HepG2 (cell line): ENCODE results near the gene IRAK1BP1.

Source experiments
- ELF4 ChIP-seq: sonication (generic); formaldehyde crosslinking; IDR thresholded peaks from 2 replicates; pipeline ENCODE4 v1.5.0; 2020; ENCODE audit warnings: missing genetic modification reagents, mild to moderate bottlenecking, moderate library complexity, borderline replicate concordance
- EZH2 ChIP-seq: conservative IDR thresholded peaks from 2 replicates; pipeline ENCODE4 v1.6.1; 2012; ENCODE audit warnings: mild to moderate bottlenecking, low read depth, low read length, moderate library complexity
- MAFK ChIP-seq, 2 experiments: IDR thresholded peaks in 1 of 2; conservative IDR thresholded peaks in 1 of 2; 2 replicates each; pipeline ENCODE4 v1.6.1; 2011; ENCODE audit warnings: improper control_type of control experiment in 2 of 2, low read length in 2 of 2
- MYNN ChIP-seq: sonication (generic); formaldehyde crosslinking; IDR thresholded peaks from 2 replicates; pipeline ENCODE4 v1.4.0; 2020; ENCODE audit warnings: mild to moderate bottlenecking, low read depth, missing genetic modification reagents
- NR2C2 ChIP-seq: sonication (generic); formaldehyde crosslinking; IDR thresholded peaks from 2 replicates; pipeline ENCODE4 v1.4.0; 2020; ENCODE audit warnings: missing genetic modification reagents, mild to moderate bottlenecking, moderate library complexity, borderline replicate concordance
- ONECUT2 ChIP-seq: sonication (generic); formaldehyde crosslinking; IDR thresholded peaks from 2 replicates; pipeline ENCODE4 v1.4.0; 2020; ENCODE audit warnings: missing genetic modification reagents
- ZMYM3 ChIP-seq: sonication (generic); formaldehyde crosslinking; IDR thresholded peaks from 2 replicates; pipeline ENCODE4 v1.5.1; 2020; ENCODE audit warnings: mild to moderate bottlenecking, missing genetic modification reagents
- TF ChIP-seq, protein P1 (sequence below): IDR thresholded peaks from 2 replicates; pipeline ENCODE4 v1.6.1; 2012; ENCODE audit warnings: inconsistent platforms
- TF ChIP-seq, protein P2 (sequence below): sonication (generic); formaldehyde crosslinking; conservative IDR thresholded peaks from 2 replicates; pipeline ENCODE4 v1.8.0; 2022; ENCODE audit warnings: low read depth, missing genetic modification reagents

DNA sequence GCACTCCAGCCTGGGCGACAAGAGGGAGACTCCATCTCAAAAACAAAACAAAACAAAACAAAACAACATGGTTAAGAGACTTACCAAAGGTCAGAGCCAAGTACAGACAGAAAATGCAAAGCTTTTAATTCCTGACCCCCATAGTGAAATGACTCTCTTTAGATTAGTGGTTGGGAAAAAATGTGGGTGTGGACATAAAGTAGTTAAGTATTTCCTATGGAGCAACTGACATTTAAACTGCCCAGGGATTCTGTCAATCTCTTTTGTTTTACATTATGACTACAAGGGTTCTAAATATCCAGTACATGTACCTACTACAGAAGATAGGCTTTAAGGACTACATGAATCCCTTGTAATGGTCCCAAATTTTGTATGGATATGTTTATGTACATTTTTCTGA lies 75.1 kb downstream of the IRAK1BP1 start:
- TF ChIP-seq NR2C2 (CRISPR knock-in tag) (no peak), MYNN (no peak), ELF4 (CRISPR knock-in tag) (no peak), MAFK (conservative IDR thresholded peaks at IDR 0.05 in 1 of 2, IDR thresholded peaks at IDR 0.05 in 1 of 2; ENCODE audit: low read length in 2 of 2) (no peak), ZMYM3 (CRISPR knock-in tag) (no peak), EZH2 (no peak), ONECUT2 (CRISPR knock-in tag) (no peak)
- TF ChIP-seq, protein P1, sequence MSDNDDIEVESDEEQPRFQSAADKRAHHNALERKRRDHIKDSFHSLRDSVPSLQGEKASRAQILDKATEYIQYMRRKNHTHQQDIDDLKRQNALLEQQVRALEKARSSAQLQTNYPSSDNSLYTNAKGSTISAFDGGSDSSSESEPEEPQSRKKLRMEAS, result no peak
- TF ChIP-seq, protein P2, sequence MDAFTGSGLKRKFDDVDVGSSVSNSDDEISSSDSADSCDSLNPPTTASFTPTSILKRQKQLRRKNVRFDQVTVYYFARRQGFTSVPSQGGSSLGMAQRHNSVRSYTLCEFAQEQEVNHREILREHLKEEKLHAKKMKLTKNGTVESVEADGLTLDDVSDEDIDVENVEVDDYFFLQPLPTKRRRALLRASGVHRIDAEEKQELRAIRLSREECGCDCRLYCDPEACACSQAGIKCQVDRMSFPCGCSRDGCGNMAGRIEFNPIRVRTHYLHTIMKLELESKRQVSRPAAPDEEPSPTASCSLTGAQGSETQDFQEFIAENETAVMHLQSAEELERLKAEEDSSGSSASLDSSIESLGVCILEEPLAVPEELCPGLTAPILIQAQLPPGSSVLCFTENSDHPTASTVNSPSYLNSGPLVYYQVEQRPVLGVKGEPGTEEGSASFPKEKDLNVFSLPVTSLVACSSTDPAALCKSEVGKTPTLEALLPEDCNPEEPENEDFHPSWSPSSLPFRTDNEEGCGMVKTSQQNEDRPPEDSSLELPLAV, result no peak
